CD14-positive monocyte (primary cell): ENCODE results near the gene CCNJ. TPM values are rescaled to one million over a fixed set of nuclear protein-coding genes. Genes with fewer than 3 reads are reported as not detected.
A peak's percentile ranks its signal among the peaks of the same experiment; 100 is the strongest.

Experiments
- DNase-seq, 3 donors: peaks; one replicate each; pipeline ENCODE4 v3.0.0-alpha.2; 2011 to 2022
- H2AFZ ChIP-seq: 2 replicates; pipeline ENCODE4 v1.6.0; 2012; ENCODE audit warnings: mild to moderate bottlenecking, low read depth, low read length, inconsistent platforms; ENCODE audit not compliant: insufficient read depth, poor library complexity, severe bottlenecking
- H3K27ac ChIP-seq, 2 donors: 1 replicate in 1 of 2; 2 replicates in 1 of 2; pipeline ENCODE4 v1.5.1; 2012 to 2013; ENCODE audit warnings: low read length in 2 of 2, control low read depth in 1 of 2, inconsistent platforms in 1 of 2, low read depth in 1 of 2, mild to moderate bottlenecking in 1 of 2
- H3K27me3 ChIP-seq, 2 donors: one replicate each; pipeline versions ENCODE4 v1.6.0 to v1.6.1; 2011 to 2013; ENCODE audit warnings: low read length in 2 of 2; ENCODE audit not compliant: control insufficient read depth in 2 of 2, insufficient read depth in 2 of 2
- H3K36me3 ChIP-seq, 2 donors: replicated peaks in 1 of 2; 1 replicate in 1 of 2; 2 replicates in 1 of 2; pipeline versions ENCODE4 v1.5.1 to v1.6.1; 2012 to 2013; ENCODE audit warnings: low read length in 2 of 2, control low read depth in 1 of 2, inconsistent platforms in 1 of 2, mild to moderate bottlenecking in 1 of 2; ENCODE audit not compliant: insufficient read depth in 2 of 2, control insufficient read depth in 1 of 2
- H3K4me1 ChIP-seq, 2 donors: 1 replicate in 1 of 2; 2 replicates in 1 of 2; pipeline versions ENCODE4 v1.5.1 to v1.6.1; 2012 to 2013; ENCODE audit warnings: low read length in 2 of 2, control low read depth in 1 of 2, inconsistent platforms in 1 of 2, mild to moderate bottlenecking in 1 of 2, moderate library complexity in 1 of 2; ENCODE audit not compliant: insufficient read depth in 2 of 2, control insufficient read depth in 1 of 2
- H3K4me2 ChIP-seq: replicated peaks from 2 replicates; pipeline ENCODE3; 2012; ENCODE audit warnings: low read length, moderate library complexity, mild to moderate bottlenecking; ENCODE audit not compliant: poor library complexity, severe bottlenecking; ENCODE audit errors: extremely low read depth
- H3K4me3 ChIP-seq, 3 experiments: fragments of 200-600 bp in 1 of 3; sonication (generic) in 1 of 3; replicated peaks in 1 of 3; 1 replicate in 2 of 3; 2 replicates in 1 of 3; pipeline ENCODE4 v1.5.1; 2011 to 2013; ENCODE audit warnings: low read length in 3 of 3, mild to moderate bottlenecking in 3 of 3, control low read depth in 2 of 3, low read depth in 2 of 3, inconsistent platforms in 1 of 3, moderate library complexity in 1 of 3
- H3K79me2 ChIP-seq: 2 replicates; pipeline ENCODE4 v1.6.0; 2012; ENCODE audit warnings: mild to moderate bottlenecking, control low read depth, inconsistent platforms, low read length, moderate library complexity; ENCODE audit not compliant: insufficient read depth
- H3K9ac ChIP-seq: 2 replicates; pipeline ENCODE4 v1.6.0; 2017; ENCODE audit warnings: low read length, mild to moderate bottlenecking; ENCODE audit not compliant: insufficient read depth, poor library complexity, severe bottlenecking
- H3K9me3 ChIP-seq, 2 donors: replicated peaks in 1 of 2; 1 replicate in 1 of 2; 2 replicates in 1 of 2; pipeline versions ENCODE4 v1.5.1 to v1.6.1; 2012 to 2013; ENCODE audit warnings: low read length in 2 of 2, control low read depth in 1 of 2; ENCODE audit not compliant: control insufficient read depth in 1 of 2, insufficient read depth in 1 of 2
- H4K20me1 ChIP-seq: 2 replicates; pipeline ENCODE4 v1.6.0; 2012; ENCODE audit warnings: mild to moderate bottlenecking, low read length, control low read depth, moderate library complexity; ENCODE audit not compliant: insufficient read depth
- H3K27ac Mint-ChIP-seq, 7 donors: one replicate each; pipeline ENCODE4 v1.8.0; 2020; ENCODE audit warnings: mild to moderate bottlenecking in 7 of 7, mixed read lengths in 7 of 7, moderate library complexity in 6 of 7, inconsistent platforms in 2 of 7
- H3K27me3 Mint-ChIP-seq, 3 donors: one replicate each; pipeline ENCODE4 v1.8.0; 2021 to 2022; ENCODE audit warnings: low read depth in 3 of 3, mild to moderate bottlenecking in 3 of 3, mixed read lengths in 3 of 3, moderate library complexity in 3 of 3, inconsistent platforms in 1 of 3
- H3K36me3 Mint-ChIP-seq, 2 donors: one replicate each; pipeline ENCODE4 v1.8.0; 2020; ENCODE audit warnings: mixed read lengths in 2 of 2, inconsistent platforms in 1 of 2, mild to moderate bottlenecking in 1 of 2
- H3K4me1 Mint-ChIP-seq: one replicate; pipeline ENCODE4 v1.8.0; 2020; ENCODE audit warnings: mild to moderate bottlenecking, mixed read lengths
- H3K4me3 Mint-ChIP-seq, 2 donors: one replicate each; pipeline ENCODE4 v1.8.0; 2020; ENCODE audit warnings: mild to moderate bottlenecking in 2 of 2, mixed read lengths in 2 of 2, moderate library complexity in 1 of 2
- H3K9me3 Mint-ChIP-seq, 7 donors: one replicate each; pipeline ENCODE4 v1.8.0; 2020 to 2022; ENCODE audit warnings: mixed read lengths in 7 of 7, mild to moderate bottlenecking in 6 of 7, moderate library complexity in 6 of 7, inconsistent platforms in 2 of 7
- CTCF ChIP-seq: fragments of 200-600 bp; IDR thresholded peaks from one replicate; pipeline ENCODE4 v1.8.0; 2022; ENCODE audit warnings: antibody characterized with exemption, mild to moderate bottlenecking
- WGBS: methylation state at CpG from one replicate; pipeline ENCODE4 v1.1.5; 2013; ENCODE audit warnings: missing lambda C conversion rate; ENCODE audit not compliant: insufficient coverage; 5-methylcytosine and 5-hydroxymethylcytosine counted together
- intact Hi-C, 2 donors: fragments of 100-400 bp; cut with micrococcal nuclease; formaldehyde crosslinking; loops; one replicate each; pipeline versions ENCODE4 v1.15.0 to v1.15.1; 2023
- polyA plus RNA-seq, 3 donors: library from polyadenylated mRNA; depleted of rRNA in 1 of 3; unstranded in 2 of 3; stranded (reverse) in 1 of 3; fragments of 300-500 nt in 2 of 3; fragments of >200 nt in 1 of 3; fragmentation: Illumina TruSeq in 2 of 3; gene quantifications; 1 replicate in 2 of 3; 2 replicates in 1 of 3; pipeline ENCODE4 v1.2.3, GENCODE V29; 2012 to 2021

Gene CCNJ
- polyA plus RNA-seq, 3 donors: 1.3 to 9.2 (median 2.5) TPM

- Histone ChIP-seq H3K27ac (peak overlapping the region; percentile 90 to 96), H3K9ac (peak overlapping the region; percentile 97), H3K79me2 (peaks cover 62% of the 10 kb centered on the region), H3K4me1 (peaks cover 26 to 52% of the 10 kb centered on the region in 2 donors), H2AFZ (peak overlapping the region; percentile 91), H3K4me3 (peak overlapping the region; percentile 56 to 91 (median 77)), H3K9me3 (no peaks in the 10 kb centered on the region), H3K4me2 (peak overlapping the region; percentile 82), H3K27me3 (no peaks in the 10 kb centered on the region), H3K36me3 (peaks cover 17 to 37% of the 10 kb centered on the region in 2 donors), H4K20me1 (peaks cover 47% of the 10 kb centered on the region)
- peak; percentile 68 to 85 (median 80) for DNase-seq
- H3K4me1 Mint-ChIP-seq: peaks cover 52% of the 10 kb centered on the region
- TF ChIP-seq CTCF: no peak
- peaks cover 28 to 38% of the 10 kb centered on the region in 2 donors for H3K36me3 Mint-ChIP-seq
- H3K27ac Mint-ChIP-seq: peak overlapping the region; percentile 91 to 97 (median 96)
- intact Hi-C loops: loop anchor here in 1 of 2 donors (5.0 to 10.0 kb wide), 2 partner anchors 43 to 350 kb away; partner anchors contain the start of gene TCTN3
- peaks cover 0 to 1% (median 0%) of the 10 kb centered on the region in 3 donors for H3K27me3 Mint-ChIP-seq
- 0% methylated on average over 6 of the region's 8 CpGs for WGBS
- H3K4me3 Mint-ChIP-seq: peak overlapping the region; percentile 95
- no peaks in the 10 kb centered on the region for H3K9me3 Mint-ChIP-seq
These were observed 1.4 kb downstream of the CCNJ start for GRCh38 chr10:96044736-96045135.

GRCh38 chr10:96046546-96046945 lies 3.2 kb downstream of the CCNJ start:
- WGBS: no CpG with 5 or more reads among the region's 1 CpG
- TF ChIP-seq CTCF: no peak
- Mint-ChIP-seq H3K4me1 (peaks cover 53% of the 10 kb centered on the region), H3K36me3 (peaks cover 37 to 53% of the 10 kb centered on the region in 2 donors), H3K27me3 (peaks cover 0 to 2% (median 0%) of the 10 kb centered on the region in 3 donors), H3K4me3 (no peak overlapping the region), H3K9me3 (no peaks in the 10 kb centered on the region), H3K27ac (peak overlapping the region in 1 of 7 donors; percentile 30)
- no peak overlapping the region for H3K27ac ChIP-seq
- no peak overlapping the region for H3K4me3 ChIP-seq
- H4K20me1 ChIP-seq: peaks cover 65% of the 10 kb centered on the region
- H3K27me3 ChIP-seq: no peaks in the 10 kb centered on the region
- H2AFZ ChIP-seq: no peak overlapping the region
- H3K4me1 ChIP-seq: peaks cover 26 to 52% of the 10 kb centered on the region in 2 donors
- no peaks in the 10 kb centered on the region for H3K9me3 ChIP-seq
- DNase-seq: no peak
- no peak overlapping the region for H3K4me2 ChIP-seq
- intact Hi-C loops: loop anchor here in 1 of 2 donors (10.0 kb wide), 1 partner anchor 352 kb away; the partner anchor contains the start of gene TCTN3
- peaks cover 80% of the 10 kb centered on the region for H3K79me2 ChIP-seq
- peaks cover 28 to 55% of the 10 kb centered on the region in 2 donors for H3K36me3 ChIP-seq
- no peak overlapping the region for H3K9ac ChIP-seq
